ENCODE results near the gene TMEM266.
A peak's percentile ranks its signal among the peaks of the same experiment; 100 is the strongest.

Gene TMEM266

DNA sequence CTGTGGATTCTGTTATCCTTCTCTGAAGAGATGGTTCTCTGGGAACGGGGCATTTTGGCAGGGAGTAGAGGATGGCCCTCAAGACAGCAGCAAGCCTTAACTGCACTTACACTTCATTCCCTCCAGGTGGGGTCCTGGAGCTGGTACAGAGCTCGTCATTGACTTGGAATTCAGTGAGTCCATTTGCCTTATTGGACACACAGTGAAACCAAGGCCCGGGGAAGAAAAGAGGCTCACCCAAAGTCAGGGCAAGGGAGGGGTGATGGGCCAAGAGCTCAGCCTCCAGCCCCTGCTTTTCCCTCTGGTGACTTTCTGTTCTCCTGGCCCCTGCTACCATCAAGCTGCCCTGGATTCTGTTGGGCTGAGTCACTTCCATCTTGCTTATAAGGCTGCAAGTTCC lies 125.9 kb downstream of the TMEM266 start:
- Histone ChIP-seq H3K36me3 (replicated peaks in 1 of 2; ENCODE audit: control insufficient read depth in 2 of 2, insufficient read depth in 2 of 2, low read length in 2 of 2) (no peaks in the 10 kb centered on the region), H3K23ac (ENCODE audit: low read depth, low read length, poor library complexity) (no peak overlapping the region), H2BK120ac (ENCODE audit: low read depth, low read length) (no peak overlapping the region), H2AK5ac (ENCODE audit: low read depth, low read length) (peak overlapping the region; percentile 70), H4K8ac (ENCODE audit: low read depth, low read length) (no peak overlapping the region), H3K9ac (ENCODE audit: low read depth, low read length, poor library complexity) (no peak overlapping the region), H3K4me2 (ENCODE audit: insufficient read depth, low read length, poor library complexity, severe bottlenecking) (no peak overlapping the region), H2AFZ (ENCODE audit: low read length) (no peak overlapping the region), H2BK5ac (ENCODE audit: low read length) (no peak overlapping the region), H3K4ac (ENCODE audit: low read length) (no peak overlapping the region), H3K4me3 (ENCODE audit: low read length in 2 of 2) (no peak overlapping the region), H3K14ac (ENCODE audit: low read length) (peak overlapping the region; percentile 5), H3K4me1 (ENCODE audit: control insufficient read depth in 2 of 2, insufficient read depth in 1 of 2, low read depth in 1 of 2, low read length in 2 of 2) (peaks cover 9 to 12% of the 10 kb centered on the region in 2 donors), H3K9me3 (replicated peaks in 1 of 2; ENCODE audit: control insufficient read depth in 2 of 2, insufficient read depth in 1 of 2, low read depth in 1 of 2, low read length in 2 of 2) (no peaks in the 10 kb centered on the region), H3K27ac (replicated peaks; ENCODE audit: low read length) (no peak overlapping the region), H3K79me1 (ENCODE audit: low read depth, low read length) (no peaks in the 10 kb centered on the region), H2BK12ac (ENCODE audit: low read length) (no peak overlapping the region), H3K18ac (ENCODE audit: low read length) (no peak overlapping the region), H2BK15ac (ENCODE audit: low read length) (no peak overlapping the region), H4K91ac (ENCODE audit: low read depth, low read length, poor library complexity) (no peak overlapping the region), H3K27me3 (ENCODE audit: control insufficient read depth in 3 of 3, insufficient read depth in 3 of 3, low read depth in 1 of 3, low read length in 3 of 3) (peaks cover 0 to 21% (median 12%) of the 10 kb centered on the region in 3 experiments)
- DNase-seq (ENCODE audit: low spot score), result peak; percentile 33
- WGBS, 2 donors (ENCODE audit: extremely low coverage in 2 of 2, insufficient read length in 2 of 2, insufficient replicate concordance in 1 of 2), result no CpG with 5 or more reads among the region's 3 CpGs

DNA sequence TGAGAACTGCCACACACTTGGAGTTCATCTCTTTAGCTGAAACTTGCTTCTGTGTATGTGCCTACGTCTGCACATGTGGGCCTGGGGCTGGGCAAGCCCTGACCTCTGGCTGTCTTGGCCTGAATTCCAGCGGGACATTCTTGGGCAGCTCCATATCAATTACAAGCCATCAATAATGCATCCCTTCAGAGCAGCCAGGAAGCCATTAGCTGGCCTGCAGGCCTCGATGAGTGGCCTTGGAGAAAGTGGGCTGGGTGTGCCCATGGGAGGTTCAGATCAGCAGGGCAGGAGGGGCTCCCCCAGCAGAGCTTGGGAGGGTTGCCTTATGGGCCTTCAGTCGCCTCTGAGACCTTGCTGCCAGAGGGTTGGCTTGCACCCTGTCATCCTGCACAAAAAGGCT lies 127.4 kb downstream of the TMEM266 start:
- Histone ChIP-seq H3K4me2 (ENCODE audit: insufficient read depth, low read length, poor library complexity, severe bottlenecking) (no peak overlapping the region), H3K27ac (replicated peaks; ENCODE audit: low read length) (no peak overlapping the region), H3K23ac (ENCODE audit: low read depth, low read length, poor library complexity) (no peak overlapping the region), H3K4ac (ENCODE audit: low read length) (no peak overlapping the region), H3K27me3 (ENCODE audit: control insufficient read depth in 3 of 3, insufficient read depth in 3 of 3, low read depth in 1 of 3, low read length in 3 of 3) (peaks cover 0 to 21% (median 12%) of the 10 kb centered on the region in 3 experiments), H2AK5ac (ENCODE audit: low read depth, low read length) (no peak overlapping the region), H2BK12ac (ENCODE audit: low read length) (no peak overlapping the region), H3K9me3 (replicated peaks in 1 of 2; ENCODE audit: control insufficient read depth in 2 of 2, insufficient read depth in 1 of 2, low read depth in 1 of 2, low read length in 2 of 2) (no peaks in the 10 kb centered on the region), H3K4me3 (ENCODE audit: low read length in 2 of 2) (no peak overlapping the region), H2BK120ac (ENCODE audit: low read depth, low read length) (no peak overlapping the region), H4K91ac (ENCODE audit: low read depth, low read length, poor library complexity) (no peak overlapping the region), H2BK5ac (ENCODE audit: low read length) (peak overlapping the region; percentile 32), H3K36me3 (replicated peaks in 1 of 2; ENCODE audit: control insufficient read depth in 2 of 2, insufficient read depth in 2 of 2, low read length in 2 of 2) (no peaks in the 10 kb centered on the region), H3K14ac (ENCODE audit: low read length) (no peak overlapping the region), H2AFZ (ENCODE audit: low read length) (no peak overlapping the region), H4K8ac (ENCODE audit: low read depth, low read length) (no peak overlapping the region), H3K18ac (ENCODE audit: low read length) (no peak overlapping the region), H3K9ac (ENCODE audit: low read depth, low read length, poor library complexity) (no peak overlapping the region), H2BK15ac (ENCODE audit: low read length) (no peak overlapping the region), H3K4me1 (ENCODE audit: control insufficient read depth in 2 of 2, insufficient read depth in 1 of 2, low read depth in 1 of 2, low read length in 2 of 2) (peaks cover 9 to 12% of the 10 kb centered on the region in 2 donors), H3K79me1 (ENCODE audit: low read depth, low read length) (no peaks in the 10 kb centered on the region)
- DNase-seq (ENCODE audit: low spot score), result no peak
- no CpG with 5 or more reads among the region's 4 CpGs for WGBS, 2 donors (ENCODE audit: extremely low coverage in 2 of 2, insufficient read length in 2 of 2, insufficient replicate concordance in 1 of 2)

DNA sequence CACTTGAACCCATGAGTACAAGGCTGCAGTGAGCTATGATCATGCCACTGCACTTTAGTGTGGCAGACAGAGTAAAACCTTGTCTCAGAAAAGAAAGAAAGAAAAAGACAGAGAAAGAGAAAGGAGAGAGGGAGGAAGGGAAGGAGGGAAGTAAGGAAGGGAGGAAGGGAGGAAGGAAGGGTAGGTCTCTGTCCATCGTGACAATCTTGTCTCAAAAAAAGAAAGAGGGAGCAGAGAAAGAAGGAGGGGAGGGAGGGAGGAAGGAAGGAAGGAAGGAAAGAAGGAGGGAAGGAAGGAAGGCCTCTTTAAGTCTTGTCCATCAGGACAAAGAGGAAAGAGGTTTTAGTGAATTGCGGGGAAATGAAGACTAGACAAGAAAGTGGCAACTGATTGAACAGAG lies 129.3 kb downstream of the TMEM266 start:
- Histone ChIP-seq H3K14ac (ENCODE audit: low read length) (no peak overlapping the region), H2AFZ (ENCODE audit: low read length) (no peak overlapping the region), H2BK120ac (ENCODE audit: low read depth, low read length) (no peak overlapping the region), H3K9ac (ENCODE audit: low read depth, low read length, poor library complexity) (no peak overlapping the region), H3K9me3 (replicated peaks in 1 of 2; ENCODE audit: control insufficient read depth in 2 of 2, insufficient read depth in 1 of 2, low read depth in 1 of 2, low read length in 2 of 2) (no peaks in the 10 kb centered on the region), H3K18ac (ENCODE audit: low read length) (no peak overlapping the region), H3K4me2 (ENCODE audit: insufficient read depth, low read length, poor library complexity, severe bottlenecking) (no peak overlapping the region), H3K23ac (ENCODE audit: low read depth, low read length, poor library complexity) (no peak overlapping the region), H3K4me3 (ENCODE audit: low read length in 2 of 2) (no peak overlapping the region), H4K8ac (ENCODE audit: low read depth, low read length) (no peak overlapping the region), H3K79me1 (ENCODE audit: low read depth, low read length) (no peaks in the 10 kb centered on the region), H2BK12ac (ENCODE audit: low read length) (no peak overlapping the region), H3K27me3 (ENCODE audit: control insufficient read depth in 3 of 3, insufficient read depth in 3 of 3, low read depth in 1 of 3, low read length in 3 of 3) (peaks cover 0 to 21% (median 12%) of the 10 kb centered on the region in 3 experiments), H2BK15ac (ENCODE audit: low read length) (no peak overlapping the region), H2BK5ac (ENCODE audit: low read length) (no peak overlapping the region), H3K4ac (ENCODE audit: low read length) (no peak overlapping the region), H2AK5ac (ENCODE audit: low read depth, low read length) (no peak overlapping the region), H3K27ac (replicated peaks; ENCODE audit: low read length) (no peak overlapping the region), H3K4me1 (ENCODE audit: control insufficient read depth in 2 of 2, insufficient read depth in 1 of 2, low read depth in 1 of 2, low read length in 2 of 2) (peaks cover 6% of the 10 kb centered on the region in 2 donors), H4K91ac (ENCODE audit: low read depth, low read length, poor library complexity) (no peak overlapping the region), H3K36me3 (replicated peaks in 1 of 2; ENCODE audit: control insufficient read depth in 2 of 2, insufficient read depth in 2 of 2, low read length in 2 of 2) (no peaks in the 10 kb centered on the region)
- WGBS, 2 donors (ENCODE audit: extremely low coverage in 2 of 2, insufficient read length in 2 of 2, insufficient replicate concordance in 1 of 2), result no CpG with 5 or more reads among the region's 2 CpGs
- DNase-seq (ENCODE audit: low spot score), result no peak

DNA sequence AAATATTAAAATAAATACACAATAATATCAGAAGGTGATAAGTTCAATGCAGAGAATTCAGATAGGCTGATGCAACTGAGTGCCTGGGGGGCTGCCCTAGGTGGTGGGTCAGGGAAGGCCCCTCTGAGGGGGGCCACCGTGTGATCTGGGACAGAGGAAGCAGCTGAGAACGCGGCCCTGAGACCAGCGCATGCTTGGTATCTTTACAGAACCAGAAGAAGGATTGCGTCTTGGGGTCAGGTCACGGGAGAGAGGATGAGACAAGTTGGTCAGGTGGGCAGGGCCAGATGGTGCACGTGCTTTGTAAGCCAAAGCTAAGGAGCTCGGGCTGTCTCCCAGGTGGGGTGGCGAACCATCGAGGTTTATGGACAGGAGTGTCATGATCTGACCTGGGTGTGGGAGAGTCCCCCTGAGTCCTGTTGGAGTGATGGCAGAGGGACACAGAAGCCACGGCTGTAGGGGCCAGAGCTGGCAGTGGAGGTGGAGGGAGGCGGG lies 130.3 kb downstream of the TMEM266 start:
- Histone ChIP-seq H2BK120ac (ENCODE audit: low read depth, low read length) (no peak overlapping the region), H3K27me3 (ENCODE audit: control insufficient read depth in 3 of 3, insufficient read depth in 3 of 3, low read depth in 1 of 3, low read length in 3 of 3) (peaks cover 0 to 21% (median 12%) of the 10 kb centered on the region in 3 experiments), H2BK12ac (ENCODE audit: low read length) (no peak overlapping the region), H2AK5ac (ENCODE audit: low read depth, low read length) (no peak overlapping the region), H2BK15ac (ENCODE audit: low read length) (no peak overlapping the region), H2BK5ac (ENCODE audit: low read length) (no peak overlapping the region), H3K4me3 (ENCODE audit: low read length in 2 of 2) (no peak overlapping the region), H3K4ac (ENCODE audit: low read length) (no peak overlapping the region), H3K9me3 (replicated peaks in 1 of 2; ENCODE audit: control insufficient read depth in 2 of 2, insufficient read depth in 1 of 2, low read depth in 1 of 2, low read length in 2 of 2) (no peaks in the 10 kb centered on the region), H2AFZ (ENCODE audit: low read length) (peak overlapping the region; percentile 83), H3K23ac (ENCODE audit: low read depth, low read length, poor library complexity) (no peak overlapping the region), H3K79me1 (ENCODE audit: low read depth, low read length) (no peaks in the 10 kb centered on the region), H3K36me3 (replicated peaks in 1 of 2; ENCODE audit: control insufficient read depth in 2 of 2, insufficient read depth in 2 of 2, low read length in 2 of 2) (no peaks in the 10 kb centered on the region), H3K4me2 (ENCODE audit: insufficient read depth, low read length, poor library complexity, severe bottlenecking) (no peak overlapping the region), H3K4me1 (ENCODE audit: control insufficient read depth in 2 of 2, insufficient read depth in 1 of 2, low read depth in 1 of 2, low read length in 2 of 2) (peaks cover 3 to 5% of the 10 kb centered on the region in 2 donors), H4K8ac (ENCODE audit: low read depth, low read length) (no peak overlapping the region), H4K91ac (ENCODE audit: low read depth, low read length, poor library complexity) (no peak overlapping the region), H3K14ac (ENCODE audit: low read length) (no peak overlapping the region), H3K9ac (ENCODE audit: low read depth, low read length, poor library complexity) (no peak overlapping the region), H3K27ac (replicated peaks; ENCODE audit: low read length) (no peak overlapping the region), H3K18ac (ENCODE audit: low read length) (no peak overlapping the region)
- no peak for DNase-seq (ENCODE audit: low spot score)
- no CpG with 5 or more reads among the region's 12 CpGs for WGBS, 2 donors (ENCODE audit: extremely low coverage in 2 of 2, insufficient read length in 2 of 2, insufficient replicate concordance in 1 of 2)

Data from neuronal stem cell (in vitro differentiated cells).